Duodenal mucosa (tissue), 2 donors: ENCODE results near the gene MTA3.

Experiments used
- H3K27ac ChIP-seq: one replicate; pipeline ENCODE4 v1.7.0; 2013; ENCODE audit warnings: low read depth, low read length
- H3K27me3 ChIP-seq, 2 donors: one replicate each; pipeline ENCODE4 v1.7.0; 2013; ENCODE audit warnings: low read length in 2 of 2, control low read depth in 1 of 2; ENCODE audit not compliant: insufficient read depth in 2 of 2, control insufficient read depth in 1 of 2
- H3K36me3 ChIP-seq, 2 donors: one replicate each; pipeline ENCODE4 v1.7.0; 2013; ENCODE audit warnings: low read length in 2 of 2, control low read depth in 1 of 2; ENCODE audit not compliant: insufficient read depth in 2 of 2, control insufficient read depth in 1 of 2
- H3K4me1 ChIP-seq, 2 donors: one replicate each; pipeline ENCODE4 v1.7.0; 2013; ENCODE audit warnings: low read length in 2 of 2, control low read depth in 1 of 2; ENCODE audit not compliant: insufficient read depth in 2 of 2, control insufficient read depth in 1 of 2
- H3K4me3 ChIP-seq, 2 donors: one replicate each; pipeline ENCODE4 v1.7.0; 2013; ENCODE audit warnings: low read length in 2 of 2, low read depth in 1 of 2
- H3K9ac ChIP-seq, 2 donors: one replicate each; pipeline ENCODE4 v1.7.0; 2013; ENCODE audit warnings: low read length in 2 of 2, low read depth in 1 of 2
- H3K9me3 ChIP-seq, 2 donors: one replicate each; pipeline ENCODE4 v1.7.0; 2013; ENCODE audit warnings: low read length in 2 of 2, control low read depth in 1 of 2; ENCODE audit not compliant: control insufficient read depth in 1 of 2

Gene MTA3

DNA sequence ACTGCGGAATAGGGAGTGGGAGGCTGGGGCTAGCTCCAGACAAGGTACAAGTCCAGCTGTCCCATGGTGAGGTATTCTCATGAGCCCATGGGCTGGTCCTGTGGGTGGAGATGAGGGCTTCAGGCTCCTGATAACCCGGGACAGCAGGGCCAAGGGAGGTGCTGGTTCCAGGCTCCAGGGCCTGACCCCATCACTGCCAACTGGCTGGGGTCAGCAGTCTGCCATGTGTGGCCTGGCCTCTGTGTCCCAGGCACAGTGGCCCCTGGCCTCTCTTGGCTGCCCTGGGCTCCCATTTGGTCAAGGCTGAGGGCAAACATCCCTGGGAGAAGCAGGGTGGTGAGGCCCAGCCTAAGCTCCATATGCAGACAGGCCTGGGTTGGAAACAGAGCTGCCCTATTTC is 196.5 kb downstream of the MTA3 start:
- no peak overlapping the region for H3K9ac ChIP-seq
- no peaks in the 10 kb centered on the region for H3K4me1 ChIP-seq
- H3K27me3 ChIP-seq, result no peaks in the 10 kb centered on the region
- no peak overlapping the region for H3K27ac ChIP-seq
- H3K9me3 ChIP-seq, result no peaks in the 10 kb centered on the region
- H3K36me3 ChIP-seq, result peaks cover 0 to 7% of the 10 kb centered on the region in 2 donors
- H3K4me3 ChIP-seq, result no peak overlapping the region

DNA sequence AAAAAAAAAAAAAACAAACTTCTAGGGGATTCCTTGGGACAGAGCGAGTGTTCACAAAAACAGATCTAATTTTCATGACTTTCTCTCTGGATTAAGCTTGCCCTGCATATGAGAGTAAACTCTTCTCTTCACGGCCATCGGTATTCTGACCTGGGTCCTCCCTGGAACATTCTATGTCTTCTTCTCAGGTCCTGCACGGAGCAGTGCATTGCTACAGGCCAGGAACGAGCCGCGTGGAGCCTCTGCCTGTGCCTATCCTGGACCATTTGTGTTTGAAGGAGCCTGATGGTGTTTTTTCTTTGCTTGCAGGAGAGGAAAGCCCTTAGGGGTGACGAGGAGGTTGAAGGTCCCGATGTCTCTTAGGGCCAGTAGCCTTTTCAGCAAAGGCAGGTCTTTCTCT is 197.3 kb downstream of the MTA3 start:
- Histone ChIP-seq H3K9ac (no peak overlapping the region), H3K4me1 (no peaks in the 10 kb centered on the region), H3K4me3 (no peak overlapping the region), H3K9me3 (no peaks in the 10 kb centered on the region), H3K27me3 (no peaks in the 10 kb centered on the region), H3K36me3 (peaks cover 0 to 7% of the 10 kb centered on the region in 2 donors), H3K27ac (no peak overlapping the region)

DNA sequence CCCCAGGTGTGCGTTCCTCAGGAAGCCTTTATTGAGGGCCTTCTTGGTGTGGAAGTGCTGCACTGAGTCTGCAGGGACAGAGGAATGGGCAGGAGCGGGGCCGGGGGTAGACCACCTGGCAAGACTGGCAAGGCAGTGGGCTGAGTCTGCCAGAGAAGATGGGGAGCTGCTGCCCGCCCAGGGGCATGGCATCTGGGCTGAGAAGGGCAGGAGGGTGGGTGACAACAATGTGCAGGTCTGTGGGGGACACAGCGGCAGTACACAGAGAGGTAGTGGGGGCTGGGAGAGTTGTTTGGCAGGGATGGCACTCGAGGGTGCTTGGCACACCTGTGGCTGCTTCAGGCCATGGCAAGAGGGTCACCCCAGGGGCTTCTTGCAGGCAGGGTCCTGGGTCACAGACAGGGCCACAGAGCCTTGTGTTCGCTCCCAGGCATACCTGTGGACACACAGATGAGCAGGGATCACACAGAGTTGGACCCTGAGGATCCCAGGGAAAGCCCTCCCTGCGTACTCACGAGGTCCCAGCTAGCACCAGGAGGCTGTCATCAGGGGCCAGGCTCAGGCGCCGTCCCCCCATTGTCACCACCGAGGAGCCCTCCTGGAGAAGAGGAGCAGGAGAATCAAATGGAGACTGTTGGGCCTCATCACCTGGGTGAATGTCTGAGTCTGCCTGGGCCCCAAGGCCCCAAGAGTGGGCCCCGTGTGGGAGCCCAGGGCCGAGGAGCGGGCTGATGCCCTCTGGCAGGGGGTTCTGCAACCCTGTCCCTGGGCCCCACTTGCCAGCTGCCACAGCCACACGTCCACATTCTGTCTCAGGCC is 198.9 kb downstream of the MTA3 start:
- peaks cover 0 to 7% of the 10 kb centered on the region in 2 donors for H3K36me3 ChIP-seq
- H3K27ac ChIP-seq, result no peak overlapping the region
- no peaks in the 10 kb centered on the region for H3K9me3 ChIP-seq
- H3K4me3 ChIP-seq, result no peak overlapping the region
- no peaks in the 10 kb centered on the region for H3K27me3 ChIP-seq
- H3K4me1 ChIP-seq, result no peaks in the 10 kb centered on the region
- H3K9ac ChIP-seq, result no peak overlapping the region

DNA sequence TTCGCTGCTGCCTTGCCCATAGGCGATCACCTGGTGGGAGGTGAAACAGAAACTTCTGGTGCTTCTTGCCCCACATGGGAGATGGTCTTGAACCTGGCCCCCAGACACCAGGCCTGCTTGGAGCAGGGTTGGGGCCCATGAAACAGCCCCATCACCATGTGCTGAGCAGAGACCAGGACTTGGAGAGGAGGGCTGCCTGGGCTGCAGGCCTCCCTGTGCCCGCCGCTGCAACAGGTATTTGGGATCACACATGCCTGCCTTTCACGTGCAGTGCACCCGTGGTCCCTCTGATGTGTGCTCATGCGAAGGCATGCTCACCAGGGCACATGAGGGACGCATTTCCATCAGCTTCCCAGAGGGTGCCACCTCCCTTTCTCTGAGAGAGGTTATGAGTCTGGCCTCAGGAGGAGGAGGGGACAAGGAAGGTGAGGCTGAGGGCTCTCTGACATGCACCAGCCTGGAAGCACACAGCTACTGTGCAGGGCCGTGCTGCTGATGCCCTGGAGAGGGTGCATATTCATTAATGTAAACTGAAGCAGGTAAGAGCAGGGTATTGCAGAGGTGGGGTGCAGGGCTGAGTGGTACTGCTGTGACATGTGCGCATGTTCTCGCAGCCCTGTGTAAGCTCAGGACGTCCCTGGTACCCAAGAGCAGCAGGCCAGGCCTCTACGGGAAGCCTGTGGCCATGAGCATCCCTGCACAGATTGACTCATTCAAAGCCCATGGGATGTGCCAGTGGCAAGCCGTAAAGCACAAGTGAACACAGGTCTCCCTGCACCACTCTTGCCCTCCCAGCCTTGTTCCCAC is 199.7 kb downstream of the MTA3 start:
- no peaks in the 10 kb centered on the region for H3K9me3 ChIP-seq
- H3K27ac ChIP-seq, result no peak overlapping the region
- no peak overlapping the region for H3K4me3 ChIP-seq
- peaks cover 0 to 7% of the 10 kb centered on the region in 2 donors for H3K36me3 ChIP-seq
- no peaks in the 10 kb centered on the region for H3K27me3 ChIP-seq
- H3K9ac ChIP-seq, result no peak overlapping the region
- no peaks in the 10 kb centered on the region for H3K4me1 ChIP-seq

DNA sequence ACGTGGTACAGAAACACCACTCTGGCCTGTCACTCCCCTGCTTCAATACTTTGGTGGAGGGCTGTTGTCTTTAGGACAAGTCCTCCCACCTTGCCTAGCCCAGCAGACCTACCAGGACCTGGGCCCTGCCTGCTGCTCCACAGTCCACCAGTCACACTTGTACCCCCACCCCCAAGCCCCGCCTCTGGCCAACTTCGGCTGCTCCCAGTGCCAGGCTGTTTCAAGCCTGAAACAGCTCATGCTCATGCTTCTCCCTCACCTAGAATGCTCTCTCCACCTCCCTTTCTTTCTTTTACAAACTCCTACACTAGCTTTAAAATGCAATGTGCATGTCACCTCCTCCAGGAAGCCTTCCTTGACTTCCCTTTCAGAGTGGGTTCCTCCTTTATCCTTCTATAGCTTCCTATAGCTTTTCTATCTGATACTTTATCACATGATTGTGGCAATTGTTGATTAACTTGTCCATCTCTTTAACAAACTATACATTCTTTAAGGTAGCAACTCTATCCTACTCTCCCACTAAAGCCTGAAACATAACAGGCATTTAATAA is 200.3 kb downstream of the MTA3 start:
- Histone ChIP-seq H3K27me3 (no peaks in the 10 kb centered on the region), H3K27ac (no peak overlapping the region), H3K36me3 (peaks cover 0 to 7% of the 10 kb centered on the region in 2 donors)

DNA sequence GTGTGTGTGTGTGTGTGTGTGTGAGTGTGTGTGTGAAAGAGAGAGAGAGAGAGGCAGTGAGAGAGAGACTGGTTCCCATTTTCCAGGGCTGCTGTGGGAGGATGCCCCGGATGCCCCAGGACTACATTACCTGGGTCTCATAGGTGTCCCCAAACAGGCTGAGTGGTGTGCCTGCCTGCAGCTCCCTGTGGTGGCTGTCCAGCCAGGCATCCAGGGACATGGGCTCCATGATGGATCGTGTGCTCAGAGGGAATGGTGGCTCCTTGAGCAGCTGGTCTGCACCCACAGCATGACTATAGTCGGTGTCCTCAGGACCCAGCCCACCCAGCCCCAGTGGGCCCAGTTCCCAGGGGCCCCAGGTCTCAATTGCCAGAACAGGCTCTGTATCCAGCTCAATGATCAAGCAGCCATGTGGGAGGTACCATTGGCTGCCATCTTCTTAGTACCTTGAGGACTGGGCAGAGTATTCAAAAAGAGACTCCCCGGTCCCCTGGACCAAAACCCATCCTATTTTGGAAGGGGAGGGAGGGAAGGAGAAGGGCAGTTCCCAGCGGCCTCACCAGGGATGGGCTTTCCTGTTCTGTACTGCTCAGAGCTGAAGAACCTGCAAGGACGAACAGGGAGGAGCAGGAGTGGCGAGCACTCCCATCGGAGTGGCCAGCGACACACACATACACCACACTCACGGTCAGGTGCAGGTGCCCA is 201.3 kb downstream of the MTA3 start:
- H3K9me3 ChIP-seq, result no peaks in the 10 kb centered on the region
- no peak overlapping the region for H3K4me3 ChIP-seq
- peaks cover 0 to 7% of the 10 kb centered on the region in 2 donors for H3K36me3 ChIP-seq
- no peak overlapping the region for H3K27ac ChIP-seq
- H3K4me1 ChIP-seq, result no peaks in the 10 kb centered on the region
- no peak overlapping the region for H3K9ac ChIP-seq
- H3K27me3 ChIP-seq, result no peaks in the 10 kb centered on the region

More for the DNA sequence above, 200.3 kb downstream of the MTA3 start:
- Histone ChIP-seq H3K9me3 (no peaks in the 10 kb centered on the region), H3K9ac (no peak overlapping the region), H3K4me3 (no peak overlapping the region), H3K4me1 (no peaks in the 10 kb centered on the region)

DNA sequence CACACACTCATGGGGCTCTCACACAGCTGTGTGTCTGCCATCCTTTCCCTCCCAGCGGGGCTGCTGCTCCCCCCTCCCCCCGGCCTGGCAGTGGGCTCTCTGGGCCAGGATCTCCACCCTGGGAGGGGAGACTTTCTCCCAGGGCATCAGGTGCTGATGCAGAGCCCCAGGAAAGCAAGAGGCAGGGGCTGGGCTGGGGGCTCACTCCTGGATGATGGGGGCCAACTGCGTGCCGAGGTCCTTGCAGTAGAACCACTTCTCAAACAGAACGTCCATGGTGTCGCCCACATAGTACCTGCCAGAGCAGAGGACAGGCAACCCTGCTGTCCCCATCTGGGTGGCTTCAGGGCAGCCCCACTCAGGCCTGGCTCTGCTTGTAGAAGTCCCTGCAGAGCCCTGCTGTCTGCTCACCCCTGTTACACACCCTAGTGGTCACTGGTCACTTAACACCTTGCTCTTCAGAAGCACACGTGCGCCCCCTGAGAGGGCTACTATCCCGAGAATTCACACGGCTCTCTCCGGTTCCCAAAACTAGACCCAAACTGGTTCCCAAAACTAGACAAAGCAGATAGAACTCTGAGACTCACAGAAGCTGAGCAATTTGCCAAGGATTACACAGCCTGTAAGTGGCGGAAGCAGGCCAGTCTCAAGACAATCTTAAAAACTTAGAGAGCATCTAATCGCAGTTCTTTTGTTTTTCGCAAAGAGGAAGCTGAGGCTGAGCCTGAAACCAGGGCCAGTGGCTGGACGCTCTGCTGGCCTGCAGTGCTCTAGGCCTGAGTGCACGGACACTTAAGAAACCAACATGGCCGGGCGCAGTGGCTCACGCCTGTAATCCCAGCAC is 202.1 kb downstream of the MTA3 start:
- Histone ChIP-seq H3K9me3 (no peaks in the 10 kb centered on the region), H3K36me3 (peaks cover 0 to 7% of the 10 kb centered on the region in 2 donors), H3K9ac (no peak overlapping the region), H3K27me3 (no peaks in the 10 kb centered on the region), H3K4me1 (no peaks in the 10 kb centered on the region), H3K27ac (no peak overlapping the region), H3K4me3 (no peak overlapping the region)

DNA sequence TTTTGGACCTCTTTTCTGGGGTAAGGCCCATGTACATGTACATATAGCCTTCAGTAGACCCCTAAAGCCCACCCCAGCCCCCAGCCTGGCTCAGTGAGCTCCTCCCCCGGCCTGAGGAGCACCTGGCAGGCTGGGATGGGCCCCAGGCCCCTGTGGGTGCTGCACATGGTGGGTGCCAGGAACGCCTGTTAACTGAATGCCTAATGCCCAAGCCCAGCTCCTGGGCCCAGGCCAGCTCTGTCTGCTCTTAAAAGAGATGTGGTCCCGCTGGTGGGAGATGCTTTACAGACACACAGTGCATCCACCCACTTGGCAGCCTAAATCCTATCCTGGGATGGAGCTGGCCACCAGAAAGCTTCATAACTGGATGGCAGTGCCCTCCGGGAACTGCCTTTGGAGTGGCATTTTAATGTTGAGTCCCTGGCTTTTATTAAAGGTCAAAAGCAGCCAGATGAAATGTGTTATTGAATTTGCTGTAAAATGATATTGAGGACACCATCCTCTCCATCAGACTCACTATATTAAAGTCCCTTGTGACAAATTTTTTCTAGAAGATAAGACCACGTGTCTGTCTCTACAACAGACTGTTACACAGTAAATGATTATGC is 203.2 kb downstream of the MTA3 start:
- no peak overlapping the region for H3K4me3 ChIP-seq
- H3K27ac ChIP-seq, result no peak overlapping the region
- no peaks in the 10 kb centered on the region for H3K27me3 ChIP-seq
- H3K36me3 ChIP-seq, result peaks cover 0 to 7% of the 10 kb centered on the region in 2 donors
- H3K9me3 ChIP-seq, result no peaks in the 10 kb centered on the region
- H3K9ac ChIP-seq, result no peak overlapping the region
- H3K4me1 ChIP-seq, result no peaks in the 10 kb centered on the region

DNA sequence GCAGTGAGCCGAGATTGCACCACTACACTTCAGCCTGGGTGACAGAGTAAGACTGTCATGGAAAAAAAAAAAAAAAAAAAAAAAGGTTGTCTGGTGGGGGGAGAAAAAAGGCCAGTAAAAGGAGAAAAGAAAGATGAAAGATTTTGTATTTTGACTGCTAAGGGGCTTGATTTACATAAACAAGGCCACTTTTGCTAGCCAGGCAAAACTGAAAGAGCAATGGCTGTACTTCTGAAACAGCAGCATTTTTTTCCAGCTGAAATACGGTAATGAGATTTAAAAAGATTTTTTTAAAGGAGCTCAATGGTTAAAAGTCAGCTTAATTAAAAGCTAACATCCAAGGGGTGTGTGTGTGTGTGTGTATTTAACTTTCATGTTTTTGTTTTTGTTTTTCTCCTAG is 206.8 kb downstream of the MTA3 start:
- Histone ChIP-seq H3K27me3 (no peaks in the 10 kb centered on the region), H3K36me3 (peaks cover 0 to 5% of the 10 kb centered on the region in 2 donors), H3K9me3 (peaks cover 0 to 6% of the 10 kb centered on the region in 2 donors), H3K4me3 (no peak overlapping the region), H3K4me1 (no peaks in the 10 kb centered on the region), H3K9ac (no peak overlapping the region), H3K27ac (no peak overlapping the region)
